Spleen (tissue), 11 donors: Measurements from ENCODE around the gene AEBP1. TPM values are rescaled to one million over a fixed set of nuclear protein-coding genes. Genes with fewer than 3 reads are reported as not detected.
A peak's percentile ranks its signal among the peaks of the same experiment; 100 is the strongest.

ENCODE experiments used
- DNase-seq: peaks from one replicate; pipeline ENCODE4 v3.0.0-alpha.2; 2020
- H3K27ac ChIP-seq, 8 donors: fragments of 200-600 bp; sonication (generic) in 7 of 8; 1 replicate in 4 of 8; 2 replicates in 4 of 8; pipeline versions ENCODE4 v1.5.0 to v1.8.0; 2016 to 2021; ENCODE audit warnings: inconsistent platforms in 4 of 8, mild to moderate bottlenecking in 4 of 8, moderate library complexity in 1 of 8
- H3K27me3 ChIP-seq, 7 donors: fragments of 200-600 bp; sonication (generic) in 6 of 7; replicated peaks in 1 of 7; 1 replicate in 4 of 7; 2 replicates in 3 of 7; pipeline versions ENCODE4 v1.5.0 to v1.8.0; 2016 to 2021; ENCODE audit warnings: inconsistent platforms in 3 of 7, mild to moderate bottlenecking in 1 of 7
- H3K36me3 ChIP-seq, 6 donors: fragments of 200-600 bp; sonication (generic) in 5 of 6; 1 replicate in 4 of 6; 2 replicates in 2 of 6; pipeline versions ENCODE4 v1.5.0 to v1.8.0; 2016 to 2021; ENCODE audit warnings: inconsistent platforms in 2 of 6
- H3K4me1 ChIP-seq, 6 donors: fragments of 200-600 bp; sonication (generic) in 5 of 6; 1 replicate in 3 of 6; 2 replicates in 3 of 6; pipeline versions ENCODE4 v1.5.0 to v1.8.0; 2016 to 2021; ENCODE audit warnings: inconsistent platforms in 3 of 6
- H3K4me3 ChIP-seq, 8 donors: fragments of 200-600 bp; sonication (generic) in 7 of 8; 1 replicate in 4 of 8; 2 replicates in 4 of 8; pipeline versions ENCODE4 v1.5.0 to v1.8.0; 2016 to 2021; ENCODE audit warnings: inconsistent platforms in 4 of 8, mild to moderate bottlenecking in 4 of 8, moderate library complexity in 2 of 8
- H3K9me3 ChIP-seq, 8 donors: fragments of 200-600 bp; sonication (generic) in 7 of 8; 1 replicate in 4 of 8; 2 replicates in 4 of 8; pipeline versions ENCODE4 v1.5.0 to v1.8.0; 2016 to 2021; ENCODE audit warnings: inconsistent platforms in 4 of 8
- CTCF ChIP-seq, 11 experiments: fragments of 200-600 bp in 7 of 11; fragments of 450-650 bp in 4 of 11; sonication (generic) in 4 of 11; IDR thresholded peaks in 8 of 11; conservative IDR thresholded peaks in 3 of 11; 1 replicate in 7 of 11; 2 replicates in 4 of 11; pipeline versions ENCODE4 v1.4.0 to v1.8.0; 2016 to 2021; ENCODE audit warnings: antibody characterized with exemption in 11 of 11, inconsistent platforms in 4 of 11, mild to moderate bottlenecking in 1 of 11
- POLR2A ChIP-seq, 3 donors: fragments of 450-650 bp; IDR thresholded peaks; one replicate each; pipeline ENCODE4 v1.5.1; 2017; ENCODE audit warnings: antibody characterized with exemption in 3 of 3, mild to moderate bottlenecking in 1 of 3
- POLR2AphosphoS5 ChIP-seq, 3 donors: sonication (generic); formaldehyde crosslinking; IDR thresholded peaks; one replicate each; pipeline ENCODE4 v1.5.1; 2017; ENCODE audit warnings: antibody characterized with exemption in 3 of 3
- WGBS, 5 donors: extraction: QIAGEN DNeasy Blood & Tissue Kit in 3 of 5; methylation state at CpG; one replicate each; pipeline versions ENCODE4 v1.1.5 to v1.1.7; 2013 to 2018; 5-methylcytosine and 5-hydroxymethylcytosine counted together
- intact Hi-C: fragments of 100-400 bp; cut with DNase I; formaldehyde crosslinking; loops from one replicate; pipeline ENCODE4 v1.15.0; 2023; ENCODE audit warnings: low total_unique reads
- polyA plus RNA-seq, 3 donors: library from polyadenylated mRNA; stranded (reverse); fragments of 200-250 nt; gene quantifications; one replicate each; pipeline ENCODE4 v1.2.1, GENCODE V29; 2013
- total RNA-seq, 7 donors: library from RNA; depleted of rRNA in 3 of 7; stranded (reverse); fragments of >200 nt in 3 of 7; fragmentation: NEBNext Ultra II Directional in 4 of 7; extraction: Animal tissue kit (Norgen Biotek cat#: 25700) in 4 of 7; gene quantifications; one replicate each; pipeline versions ENCODE4 v1.1.0 to v1.2.1, GENCODE V29; 2016 to 2021
- donor health status: healthy with polysubstance abuse.
- donor health status: DM: no; HTN: no; CAD: no; lungs with moderate emphysema.
- donor health status: DM: no; HTN: no; CAD: no.
- donor health status: Bipolar disorder and iron deficiency.
- donor health status: healthy.
- donor health status: DM: no; HTN: no; CAD: no.
- donor health status: DM: yes; HTN: yes; CAD: no.

Gene AEBP1
- total and polyA plus RNA-seq, 10 donors, result 41.3 to 106 (median 76.0) TPM

GRCh38 chr7:44117801-44118429, 13.8 kb downstream of the AEBP1 start:
- peak; percentile 54 for DNase-seq
- Histone ChIP-seq H3K4me3 (no peak overlapping the region), H3K4me1 (peaks cover 9 to 29% (median 13%) of the 10 kb centered on the region in 6 donors), H3K9me3 (no peaks in the 10 kb centered on the region), H3K27ac (no peak overlapping the region), H3K27me3 (no peaks in the 10 kb centered on the region), H3K36me3 (peaks cover 0 to 90% (median 46%) of the 10 kb centered on the region in 6 donors)
- TF ChIP-seq POLR2AphosphoS5 (IDR thresholded peaks at IDR 0.05) (no peak), POLR2A (IDR thresholded peaks at IDR 0.05) (no peak), CTCF (IDR thresholded peaks at IDR 0.05 in 8 of 11, conservative IDR thresholded peaks at IDR 0.05 in 3 of 11) (no peak)
- 83 to 93% (median 91%) methylated on average over 5 to 13 of the region's 13 CpGs for WGBS, 5 donors
- intact Hi-C loops, result no loop called here

- H3K27me3 ChIP-seq, result no peaks in the 10 kb centered on the region
- no peak overlapping the region for H3K4me3 ChIP-seq
- H3K9me3 ChIP-seq, result no peaks in the 10 kb centered on the region
- H3K36me3 ChIP-seq, result peaks cover 0 to 70% (median 29%) of the 10 kb centered on the region in 6 donors
- peaks cover 9 to 41% (median 19%) of the 10 kb centered on the region in 6 donors for H3K4me1 ChIP-seq
- H3K27ac ChIP-seq, result no peak overlapping the region
- intact Hi-C loops, result no loop called here
- 89 to 95% (median 94%) methylated on average over 8 of the region's 8 CpGs for WGBS, 5 donors
- no peak for TF ChIP-seq POLR2AphosphoS5 (IDR thresholded peaks at IDR 0.05)
- TF ChIP-seq POLR2A (IDR thresholded peaks at IDR 0.05), result no peak
- peak; percentile 50 for DNase-seq
Observed at GRCh38 chr7:44119829-44120380, 15.8 kb downstream of the AEBP1 start.

DNA sequence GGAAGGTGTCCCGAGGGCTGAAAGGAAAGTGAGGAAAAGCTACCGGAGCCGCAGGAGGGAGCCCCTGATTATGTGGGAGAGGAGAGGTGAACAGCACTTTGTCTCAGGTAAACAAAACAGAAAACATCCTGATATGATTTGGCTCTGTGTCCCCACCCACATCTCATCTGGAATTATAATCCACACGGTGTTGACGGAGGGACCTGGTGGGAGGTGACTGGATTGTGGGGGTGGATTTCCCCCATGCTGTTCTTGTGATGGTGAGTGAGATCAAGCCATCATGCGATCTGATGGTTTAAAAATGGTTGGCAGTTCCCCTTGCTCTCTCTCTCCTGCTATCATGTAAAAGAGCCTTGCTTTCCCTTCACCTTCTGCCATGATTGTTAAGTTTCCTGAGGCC, 16.2 kb downstream of the AEBP1 start:
- intact Hi-C loops, result no loop called here
- H3K27ac ChIP-seq, result no peak overlapping the region

GRCh38 chr7:44121761-44122420, 17.7 kb downstream of the AEBP1 start:
- intact Hi-C loops, result no loop called here
- no peak overlapping the region for H3K4me3 ChIP-seq
- TF ChIP-seq CTCF (IDR thresholded peaks at IDR 0.05 in 8 of 11, conservative IDR thresholded peaks at IDR 0.05 in 3 of 11), result no peak
- TF ChIP-seq POLR2A (IDR thresholded peaks at IDR 0.05), result no peak
- no peak for TF ChIP-seq POLR2AphosphoS5 (IDR thresholded peaks at IDR 0.05)
- no peak overlapping the region for H3K27ac ChIP-seq
- no peaks in the 10 kb centered on the region for H3K27me3 ChIP-seq
- peaks cover 0 to 3% (median under 1%) of the 10 kb centered on the region in 8 donors for H3K9me3 ChIP-seq
- peaks cover 0 to 50% (median 13%) of the 10 kb centered on the region in 6 donors for H3K36me3 ChIP-seq
- WGBS, 5 donors, result 90 to 97% (median 92%) methylated on average over 12 of the region's 12 CpGs
- peak; percentile 63 for DNase-seq
- H3K4me1 ChIP-seq, result peaks cover 9 to 41% (median 19%) of the 10 kb centered on the region in 6 donors

More for the DNA sequence above, 16.2 kb downstream of the AEBP1 start:
- Histone ChIP-seq H3K9me3 (no peaks in the 10 kb centered on the region), H3K4me3 (no peak overlapping the region), H3K27me3 (no peaks in the 10 kb centered on the region), H3K4me1 (peaks cover 9 to 41% (median 19%) of the 10 kb centered on the region in 6 donors), H3K36me3 (peaks cover 0 to 65% (median 24%) of the 10 kb centered on the region in 6 donors)
- no peak for DNase-seq
- TF ChIP-seq POLR2A (IDR thresholded peaks at IDR 0.05) (no peak), POLR2AphosphoS5 (IDR thresholded peaks at IDR 0.05) (no peak), CTCF (IDR thresholded peaks at IDR 0.05 in 8 of 11, conservative IDR thresholded peaks at IDR 0.05 in 3 of 11) (no peak)
- 90 to 97% (median 92%) methylated on average over 6 of the region's 6 CpGs for WGBS, 5 donors
